Measurements from ENCODE around the gene SLC22A7.

The SLC22A7 gene

DNA sequence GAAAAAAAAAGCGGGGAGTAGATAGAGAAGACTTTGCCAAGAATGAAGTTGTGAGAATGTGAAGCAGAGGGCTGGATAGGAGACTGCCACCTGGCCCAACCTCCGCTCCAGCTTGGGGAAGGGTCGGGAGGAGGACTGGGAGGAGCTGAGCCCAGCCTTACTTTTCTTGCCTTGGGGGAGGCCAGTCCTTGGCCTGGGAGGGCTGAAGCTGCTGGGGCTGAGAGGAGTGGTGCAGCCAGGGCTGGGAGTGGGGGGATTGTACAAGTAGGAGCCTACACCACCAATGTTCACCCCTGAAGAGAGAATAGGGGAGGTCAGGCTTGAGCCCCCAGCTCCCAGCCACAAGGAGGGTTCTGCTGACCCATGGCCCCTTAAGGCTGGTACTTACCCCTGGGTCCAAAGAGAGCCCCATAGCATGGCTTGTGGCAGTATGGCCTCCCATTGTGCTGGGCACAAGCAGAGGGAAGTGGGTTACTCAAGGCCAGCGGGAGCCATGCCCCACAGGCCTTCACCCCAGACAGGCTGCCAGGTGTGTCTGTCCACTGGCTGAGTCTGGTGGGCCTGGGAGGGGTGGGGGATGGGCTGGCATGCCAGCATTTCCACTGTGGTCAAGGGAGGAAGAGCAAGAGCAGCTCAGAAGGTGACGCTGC is 9.5 kb downstream of the SLC22A7 start:
- no peak overlapping the region for H2BK12ac ChIP-seq (ENCODE audit: low read length in 2 of 2)
- no peak overlapping the region for H3K4ac ChIP-seq (ENCODE audit: low read depth in 1 of 2, low read length in 2 of 2)
- H3K36me3 ChIP-seq (ENCODE audit: control insufficient read depth in 1 of 2, insufficient read depth in 2 of 2, low read depth in 1 of 2, low read length in 2 of 2), result no peaks in the 10 kb centered on the region
- H2BK15ac ChIP-seq (ENCODE audit: low read depth, poor library complexity, severe bottlenecking), result no peak overlapping the region
- DNase-seq, result no peak
- no peaks in the 10 kb centered on the region for H3K79me1 ChIP-seq (replicated peaks; ENCODE audit: low read length, poor library complexity, severe bottlenecking)
- H3K27me3 ChIP-seq (ENCODE audit: control insufficient read depth in 1 of 2, insufficient read depth in 1 of 2, low read length in 2 of 2), result peaks cover 38 to 50% of the 10 kb centered on the region in 2 experiments
- H3K23ac ChIP-seq (ENCODE audit: low read length in 2 of 2), result peak overlapping the region in 1 of 2 experiments; percentile 40
- H4K8ac ChIP-seq (ENCODE audit: low read length), result no peak overlapping the region
- no peak overlapping the region for H2BK5ac ChIP-seq (ENCODE audit: low read depth, low read length, poor library complexity, severe bottlenecking)
- no peak overlapping the region for H3K4me3 ChIP-seq (ENCODE audit: insufficient read depth in 1 of 2, low read depth in 1 of 2, low read length in 2 of 2)
- no peak overlapping the region for H2AFZ ChIP-seq (ENCODE audit: low read depth, low read length)
- WGBS, result 84% methylated on average over 4 of the region's 5 CpGs
- H4K91ac ChIP-seq (ENCODE audit: low read length), result no peak overlapping the region
- no peak overlapping the region for H3K14ac ChIP-seq (ENCODE audit: low read length in 2 of 2)
- H3K9me3 ChIP-seq (ENCODE audit: control insufficient read depth, low read length), result no peaks in the 10 kb centered on the region
- H3K18ac ChIP-seq (ENCODE audit: low read depth in 1 of 2, low read length in 2 of 2), result no peak overlapping the region
- H3K4me1 ChIP-seq (ENCODE audit: control insufficient read depth, insufficient read depth, low read depth, low read length), result peaks cover 8% of the 10 kb centered on the region
- no peak overlapping the region for H3K9ac ChIP-seq (ENCODE audit: low read length)
- H2BK120ac ChIP-seq (ENCODE audit: low read depth, low read length), result no peak overlapping the region
- H2AK5ac ChIP-seq (ENCODE audit: low read length, severe bottlenecking), result no peak overlapping the region
- no peak overlapping the region for H3K4me2 ChIP-seq (ENCODE audit: low read length, poor library complexity, severe bottlenecking)
- H3K27ac ChIP-seq (ENCODE audit: low read length, poor library complexity, severe bottlenecking), result no peak overlapping the region

- 9% methylated on average over 33 of the region's 39 CpGs for WGBS
- Histone ChIP-seq H3K4me3 (ENCODE audit: insufficient read depth in 1 of 2, low read depth in 1 of 2, low read length in 2 of 2) (peak within 1 kb of the TSS; percentile 28 to 75), H2BK15ac (ENCODE audit: low read depth, poor library complexity, severe bottlenecking) (no peak within 1 kb of the TSS), H3K14ac (ENCODE audit: low read length in 2 of 2) (no peak within 1 kb of the TSS), H3K36me3 (ENCODE audit: control insufficient read depth in 1 of 2, insufficient read depth in 2 of 2, low read depth in 1 of 2, low read length in 2 of 2) (no peaks in the 10 kb centered on the region), H3K27ac (ENCODE audit: low read length, poor library complexity, severe bottlenecking) (no peak within 1 kb of the TSS), H3K79me1 (replicated peaks; ENCODE audit: low read length, poor library complexity, severe bottlenecking) (no peaks in the 10 kb centered on the region), H3K9ac (ENCODE audit: low read length) (peak within 1 kb of the TSS; percentile 51), H3K18ac (ENCODE audit: low read depth in 1 of 2, low read length in 2 of 2) (no peak within 1 kb of the TSS), H2AFZ (ENCODE audit: low read depth, low read length) (peak within 1 kb of the TSS; percentile 18), H2BK5ac (ENCODE audit: low read depth, low read length, poor library complexity, severe bottlenecking) (no peak within 1 kb of the TSS), H2BK120ac (ENCODE audit: low read depth, low read length) (no peak within 1 kb of the TSS), H3K23ac (ENCODE audit: low read length in 2 of 2) (peak within 1 kb of the TSS in 1 of 2 experiments; percentile 54), H4K91ac (ENCODE audit: low read length) (no peak within 1 kb of the TSS), H4K8ac (ENCODE audit: low read length) (peak within 1 kb of the TSS; percentile 24), H3K4me2 (ENCODE audit: low read length, poor library complexity, severe bottlenecking) (peak within 1 kb of the TSS; percentile 62), H3K27me3 (ENCODE audit: control insufficient read depth in 1 of 2, insufficient read depth in 1 of 2, low read length in 2 of 2) (peaks cover 37 to 55% of the 10 kb centered on the region in 2 experiments), H2AK5ac (ENCODE audit: low read length, severe bottlenecking) (no peak within 1 kb of the TSS), H3K4me1 (ENCODE audit: control insufficient read depth, insufficient read depth, low read depth, low read length) (peaks cover 8% of the 10 kb centered on the region), H3K9me3 (ENCODE audit: control insufficient read depth, low read length) (no peaks in the 10 kb centered on the region), H2BK12ac (ENCODE audit: low read length in 2 of 2) (no peak within 1 kb of the TSS), H3K4ac (ENCODE audit: low read depth in 1 of 2, low read length in 2 of 2) (no peak within 1 kb of the TSS)
- peak; percentile 13 for DNase-seq
Measured at GRCh38 chr6:43308101-43308989, 10.3 kb downstream of the SLC22A7 start, which contains the start of gene CRIP3. TSS of gene CRIP3 (minus strand) at chr6:43308826. CDS start at chr6:43308792, 34 bp downstream.

DNA sequence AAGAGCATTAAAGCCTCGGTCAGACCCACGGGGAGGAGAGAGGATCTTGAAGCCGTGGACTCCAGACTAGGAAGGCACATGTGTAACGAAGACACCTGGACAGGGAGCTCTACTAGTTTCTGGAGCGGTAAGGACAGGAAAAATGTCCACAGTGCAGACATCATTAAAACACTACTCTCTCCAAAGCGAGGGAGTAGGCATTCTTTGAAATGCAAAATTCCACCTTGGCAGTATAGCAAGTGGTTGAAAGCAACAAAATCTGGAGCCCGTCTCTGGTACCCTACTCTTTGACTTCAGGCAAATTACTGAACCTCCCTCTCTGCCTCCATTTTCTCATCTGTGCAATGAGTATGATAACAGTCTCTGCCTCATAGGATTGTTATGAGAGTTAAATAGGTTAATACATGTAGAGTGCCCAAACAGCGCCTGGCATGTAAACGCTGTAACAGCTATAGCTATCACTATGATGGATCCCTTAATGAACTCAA is 11.0 kb downstream of the SLC22A7 start:
- peak overlapping the region; percentile 62 for H3K4me2 ChIP-seq (ENCODE audit: low read length, poor library complexity, severe bottlenecking)
- no peak overlapping the region for H3K18ac ChIP-seq (ENCODE audit: low read depth in 1 of 2, low read length in 2 of 2)
- no peak overlapping the region for H3K14ac ChIP-seq (ENCODE audit: low read length in 2 of 2)
- peak overlapping the region in 1 of 2 experiments; percentile 75 for H3K4me3 ChIP-seq (ENCODE audit: insufficient read depth in 1 of 2, low read depth in 1 of 2, low read length in 2 of 2)
- H2BK15ac ChIP-seq (ENCODE audit: low read depth, poor library complexity, severe bottlenecking), result no peak overlapping the region
- H3K27ac ChIP-seq (ENCODE audit: low read length, poor library complexity, severe bottlenecking), result no peak overlapping the region
- no peak for DNase-seq
- H2BK12ac ChIP-seq (ENCODE audit: low read length in 2 of 2), result no peak overlapping the region
- no peak overlapping the region for H4K91ac ChIP-seq (ENCODE audit: low read length)
- no peak overlapping the region for H2BK120ac ChIP-seq (ENCODE audit: low read depth, low read length)
- H3K9ac ChIP-seq (ENCODE audit: low read length), result peak overlapping the region; percentile 51
- no peak overlapping the region for H2BK5ac ChIP-seq (ENCODE audit: low read depth, low read length, poor library complexity, severe bottlenecking)
- 33% methylated on average over 8 of the region's 9 CpGs for WGBS
- no peak overlapping the region for H3K4ac ChIP-seq (ENCODE audit: low read depth in 1 of 2, low read length in 2 of 2)
- no peaks in the 10 kb centered on the region for H3K9me3 ChIP-seq (ENCODE audit: control insufficient read depth, low read length)
- no peak overlapping the region for H2AK5ac ChIP-seq (ENCODE audit: low read length, severe bottlenecking)
- H3K36me3 ChIP-seq (ENCODE audit: control insufficient read depth in 1 of 2, insufficient read depth in 2 of 2, low read depth in 1 of 2, low read length in 2 of 2), result no peaks in the 10 kb centered on the region
- H2AFZ ChIP-seq (ENCODE audit: low read depth, low read length), result no peak overlapping the region
- H3K4me1 ChIP-seq (ENCODE audit: control insufficient read depth, insufficient read depth, low read depth, low read length), result peaks cover 8% of the 10 kb centered on the region
- peaks cover 37 to 58% of the 10 kb centered on the region in 2 experiments for H3K27me3 ChIP-seq (ENCODE audit: control insufficient read depth in 1 of 2, insufficient read depth in 1 of 2, low read length in 2 of 2)
- no peaks in the 10 kb centered on the region for H3K79me1 ChIP-seq (replicated peaks; ENCODE audit: low read length, poor library complexity, severe bottlenecking)
- H4K8ac ChIP-seq (ENCODE audit: low read length), result no peak overlapping the region
- H3K23ac ChIP-seq (ENCODE audit: low read length in 2 of 2), result no peak overlapping the region

DNA sequence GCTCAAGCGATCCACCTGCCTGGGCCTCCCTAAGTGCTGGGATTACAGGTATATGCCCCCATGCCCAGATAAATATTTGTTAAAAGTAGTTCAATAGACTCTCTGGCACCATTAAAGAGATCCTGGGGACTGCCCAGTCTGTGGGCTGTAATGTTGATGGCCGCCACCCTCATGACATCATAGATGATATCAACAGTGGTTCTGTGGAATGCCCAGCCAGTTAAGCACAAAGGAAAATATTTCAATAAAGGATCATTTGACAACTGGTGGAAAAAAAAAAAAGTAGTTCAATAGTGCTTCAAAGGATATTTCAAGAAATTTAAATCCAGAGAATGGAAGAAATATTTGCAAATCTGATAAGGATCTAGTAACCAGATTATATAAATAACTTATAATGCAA is 12.1 kb downstream of the SLC22A7 start:
- no peak for DNase-seq
- Histone ChIP-seq H3K9me3 (ENCODE audit: control insufficient read depth, low read length) (no peaks in the 10 kb centered on the region), H2BK15ac (ENCODE audit: low read depth, poor library complexity, severe bottlenecking) (no peak overlapping the region), H3K27me3 (ENCODE audit: control insufficient read depth in 1 of 2, insufficient read depth in 1 of 2, low read length in 2 of 2) (peaks cover 31 to 52% of the 10 kb centered on the region in 2 experiments), H3K4me2 (ENCODE audit: low read length, poor library complexity, severe bottlenecking) (no peak overlapping the region), H3K4me3 (ENCODE audit: insufficient read depth in 1 of 2, low read depth in 1 of 2, low read length in 2 of 2) (no peak overlapping the region), H2BK12ac (ENCODE audit: low read length in 2 of 2) (no peak overlapping the region), H3K4ac (ENCODE audit: low read depth in 1 of 2, low read length in 2 of 2) (no peak overlapping the region), H3K18ac (ENCODE audit: low read depth in 1 of 2, low read length in 2 of 2) (no peak overlapping the region), H3K4me1 (ENCODE audit: control insufficient read depth, insufficient read depth, low read depth, low read length) (peaks cover 8% of the 10 kb centered on the region), H2BK120ac (ENCODE audit: low read depth, low read length) (no peak overlapping the region), H3K27ac (ENCODE audit: low read length, poor library complexity, severe bottlenecking) (no peak overlapping the region), H2AFZ (ENCODE audit: low read depth, low read length) (no peak overlapping the region), H2BK5ac (ENCODE audit: low read depth, low read length, poor library complexity, severe bottlenecking) (no peak overlapping the region), H3K23ac (ENCODE audit: low read length in 2 of 2) (no peak overlapping the region), H3K79me1 (replicated peaks; ENCODE audit: low read length, poor library complexity, severe bottlenecking) (no peaks in the 10 kb centered on the region), H3K9ac (ENCODE audit: low read length) (no peak overlapping the region), H4K8ac (ENCODE audit: low read length) (no peak overlapping the region), H2AK5ac (ENCODE audit: low read length, severe bottlenecking) (no peak overlapping the region), H3K36me3 (ENCODE audit: control insufficient read depth in 1 of 2, insufficient read depth in 2 of 2, low read depth in 1 of 2, low read length in 2 of 2) (no peaks in the 10 kb centered on the region), H3K14ac (ENCODE audit: low read length in 2 of 2) (no peak overlapping the region), H4K91ac (ENCODE audit: low read length) (no peak overlapping the region)
- WGBS, result 100% methylated on average over 2 of the region's 2 CpGs
